ENCODE measurements around the gene HOXA3. TPM values are rescaled to one million over a fixed set of nuclear protein-coding genes. Genes with fewer than 3 reads are reported as not detected.

Gene HOXA3
- polyA plus RNA-seq, 1 of the 3 experiments (the other 2 are of a cell fraction): 0.15 TPM

DNA sequence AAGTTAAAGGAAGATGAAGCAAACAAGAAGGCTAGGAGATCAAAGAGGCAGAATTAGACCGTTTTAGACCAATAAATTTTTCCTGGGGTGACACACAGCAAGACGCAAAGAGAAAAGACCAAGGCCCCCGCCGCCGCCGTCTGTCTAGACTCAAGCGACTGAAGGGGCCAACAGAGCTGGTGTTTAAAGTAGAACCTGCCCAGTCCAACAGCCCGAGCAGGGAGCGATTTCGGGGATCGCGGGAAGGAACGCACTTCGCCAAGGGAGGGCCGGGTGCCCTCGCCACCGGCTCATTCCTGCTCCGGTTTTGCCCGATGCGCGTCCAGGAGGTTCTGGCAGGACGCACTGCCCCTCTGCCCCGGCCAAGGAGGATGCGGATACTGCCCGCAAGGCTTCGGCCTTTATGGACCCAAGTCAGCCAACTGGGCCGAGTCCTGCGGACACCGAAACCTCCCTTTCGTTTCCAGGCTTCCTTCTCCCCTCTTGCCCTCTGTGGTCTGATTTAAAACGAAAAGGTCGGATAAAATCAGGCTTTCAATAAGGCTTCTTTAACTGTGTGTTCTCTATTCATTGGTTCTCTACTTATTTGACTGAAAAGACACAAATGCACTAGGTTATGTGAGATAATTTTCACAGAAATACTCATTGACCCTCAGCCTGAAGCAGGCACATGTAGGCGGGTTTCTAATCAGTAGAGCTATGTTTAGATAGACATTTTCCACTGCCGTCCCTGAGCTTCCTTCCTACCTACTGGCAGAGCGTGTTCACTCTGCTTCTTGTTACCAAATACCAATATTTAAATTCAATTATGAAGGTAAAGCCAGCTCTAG, 6.3 kb upstream of the HOXA3 start:
- TF ChIP-seq FOXJ3 (CRISPR knock-in tag; IDR thresholded peaks at IDR 0.05) (no peak), EZH2phosphoT487 (IDR thresholded peaks at IDR 0.05; ENCODE audit: borderline replicate concordance, low read depth) (peak; percentile 35; the same call in 1 of the 2 replicates)
- H3K9ac ChIP-seq: no peak overlapping the region
- POLR2A ChIA-PET: no interaction called here

DNA sequence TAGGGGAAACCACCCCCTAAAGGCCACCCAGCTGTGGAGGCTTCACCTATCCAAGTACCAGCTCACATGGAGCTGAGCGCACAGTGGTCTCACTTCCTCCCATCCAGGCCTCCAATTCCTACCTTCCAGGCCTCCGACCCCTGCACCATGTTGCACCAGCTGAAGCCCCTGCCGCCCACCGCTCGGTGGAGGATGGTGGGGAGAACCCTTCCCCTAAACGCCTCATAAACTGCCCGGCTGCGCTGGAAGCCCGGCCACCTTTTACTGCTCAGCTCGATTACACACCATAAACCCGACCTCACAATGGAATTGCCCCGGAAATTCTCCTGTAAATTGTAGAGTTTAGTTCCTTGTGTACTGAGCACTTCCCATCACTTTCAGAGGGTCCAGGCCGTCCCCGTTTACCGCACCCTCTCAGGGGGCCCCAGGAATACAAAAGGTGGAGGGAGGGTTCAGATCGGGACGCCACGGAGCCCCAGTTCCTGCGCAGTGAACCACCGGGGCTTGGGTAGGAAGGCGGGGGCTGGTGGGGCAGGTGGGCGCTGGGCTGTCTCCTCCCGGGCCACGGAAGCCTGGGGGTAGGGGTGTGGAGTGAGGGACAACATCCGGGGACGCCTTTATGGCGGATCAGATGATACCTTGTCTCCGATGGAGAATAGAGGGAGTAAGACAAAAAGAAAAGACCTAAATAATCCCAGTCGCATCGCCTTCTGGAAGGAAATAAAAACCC, 5.5 kb upstream of the HOXA3 start:
- Histone ChIP-seq H3K4me1 (ENCODE audit: control insufficient read depth in 1 of 2, insufficient read depth in 2 of 2, low read depth in 1 of 2, low read length in 1 of 2) (peaks cover 0 to 8% of the 10 kb centered on the region in 2 experiments; a peak in 1 of 4 replicates), H3K4me3 (ENCODE audit: low read depth in 2 of 2, low read length in 1 of 2) (no peak overlapping the region), H2AFZ (ENCODE audit: low read depth) (no peak overlapping the region), H3K27ac (ENCODE audit: low read depth in 2 of 2, low read length in 1 of 2) (no peak overlapping the region), H3K79me2 (ENCODE audit: insufficient read depth) (no peaks in the 10 kb centered on the region), H3K4me2 (no peak overlapping the region), H3K9me2 (no peaks in the 10 kb centered on the region), H3K36me3 (replicated peaks in 1 of 2; ENCODE audit: control insufficient read depth in 1 of 2, insufficient read depth in 2 of 2, low read length in 1 of 2) (no peaks in the 10 kb centered on the region), H3F3A (replicated peaks; ENCODE audit: insufficient read depth) (peaks cover 5% of the 10 kb centered on the region), H3K9me3 (no peaks in the 10 kb centered on the region), H3K9ac (no peak overlapping the region), H4K20me1 (ENCODE audit: insufficient read depth) (peaks cover 6% of the 10 kb centered on the region; the same call in 1 of the 2 replicates), H3K27me3 (ENCODE audit: insufficient read depth) (peaks cover 91% of the 10 kb centered on the region)
- POLR2A ChIA-PET: no interaction called here
- DNase-seq: no peak
- 38% methylated on average over 29 of the region's 30 CpGs for WGBS (ENCODE audit: low lambda C conversion rate)
- CTCF ChIA-PET: interaction anchor here (0.6 to 11.7 kb wide), 8 partner anchors 10 to 1265 kb away, joined by 3 to 270 read pairs (median 6); partner anchors contain the start of genes HOXA11, HOXA3, HOXA5 and HOXA6
- TF ChIP-seq TAF1 (IDR thresholded peaks at IDR 0.05; ENCODE audit: borderline replicate concordance, low read depth, low read length): no peak
- no peak for TF ChIP-seq RFX5 (IDR thresholded peaks at IDR 0.05; ENCODE audit: low read length)
- TF ChIP-seq, protein P1, sequence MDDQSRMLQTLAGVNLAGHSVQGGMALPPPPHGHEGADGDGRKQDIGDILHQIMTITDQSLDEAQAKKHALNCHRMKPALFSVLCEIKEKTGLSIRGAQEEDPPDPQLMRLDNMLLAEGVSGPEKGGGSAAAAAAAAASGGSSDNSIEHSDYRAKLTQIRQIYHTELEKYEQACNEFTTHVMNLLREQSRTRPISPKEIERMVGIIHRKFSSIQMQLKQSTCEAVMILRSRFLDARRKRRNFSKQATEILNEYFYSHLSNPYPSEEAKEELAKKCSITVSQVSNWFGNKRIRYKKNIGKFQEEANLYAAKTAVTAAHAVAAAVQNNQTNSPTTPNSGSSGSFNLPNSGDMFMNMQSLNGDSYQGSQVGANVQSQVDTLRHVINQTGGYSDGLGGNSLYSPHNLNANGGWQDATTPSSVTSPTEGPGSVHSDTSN (IDR thresholded peaks at IDR 0.05): no peak
- 0 out of 2 replicates have a peak, but pooled peaks have one; percentile 23 for TF ChIP-seq EZH2phosphoT487 (IDR thresholded peaks at IDR 0.05; ENCODE audit: borderline replicate concordance, low read depth)
- TF ChIP-seq YY1 (IDR thresholded peaks at IDR 0.05; ENCODE audit: low read depth): no peak
- TF ChIP-seq ELF1 (IDR thresholded peaks at IDR 0.05): no peak
- no peak for TF ChIP-seq NRF1 (IDR thresholded peaks at IDR 0.05; ENCODE audit: low read depth, low read length)

More for the DNA sequence above, 6.3 kb upstream of the HOXA3 start:
- Histone ChIP-seq H2AFZ (ENCODE audit: low read depth) (no peak overlapping the region), H3K36me3 (replicated peaks in 1 of 2; ENCODE audit: control insufficient read depth in 1 of 2, insufficient read depth in 2 of 2, low read length in 1 of 2) (no peaks in the 10 kb centered on the region), H3K4me3 (ENCODE audit: low read depth in 2 of 2, low read length in 1 of 2) (no peak overlapping the region), H3K4me2 (no peak overlapping the region), H3K9me3 (no peaks in the 10 kb centered on the region), H3F3A (replicated peaks; ENCODE audit: insufficient read depth) (peaks cover 10% of the 10 kb centered on the region), H3K79me2 (ENCODE audit: insufficient read depth) (no peaks in the 10 kb centered on the region), H3K4me1 (ENCODE audit: control insufficient read depth in 1 of 2, insufficient read depth in 2 of 2, low read depth in 1 of 2, low read length in 1 of 2) (peaks cover 0 to 8% of the 10 kb centered on the region in 2 experiments; a peak in 1 of 4 replicates), H4K20me1 (ENCODE audit: insufficient read depth) (peaks cover 6% of the 10 kb centered on the region; the same call in 1 of the 2 replicates), H3K9me2 (no peaks in the 10 kb centered on the region), H3K27me3 (ENCODE audit: insufficient read depth) (peaks cover 91% of the 10 kb centered on the region), H3K27ac (ENCODE audit: low read depth in 2 of 2, low read length in 1 of 2) (no peak overlapping the region)
- CTCF ChIA-PET: interaction anchor here (0.5 to 11.7 kb wide), 9 partner anchors 10 to 1265 kb away, joined by 3 to 270 read pairs (median 5); partner anchors contain the start of genes HOXA3, HOXA5 and HOXA6
- 40% methylated on average over 31 of the region's 35 CpGs for WGBS (ENCODE audit: low lambda C conversion rate)
- DNase-seq: no peak
